ENCODE data around the gene RNF13.

RNF13 gene

DNA sequence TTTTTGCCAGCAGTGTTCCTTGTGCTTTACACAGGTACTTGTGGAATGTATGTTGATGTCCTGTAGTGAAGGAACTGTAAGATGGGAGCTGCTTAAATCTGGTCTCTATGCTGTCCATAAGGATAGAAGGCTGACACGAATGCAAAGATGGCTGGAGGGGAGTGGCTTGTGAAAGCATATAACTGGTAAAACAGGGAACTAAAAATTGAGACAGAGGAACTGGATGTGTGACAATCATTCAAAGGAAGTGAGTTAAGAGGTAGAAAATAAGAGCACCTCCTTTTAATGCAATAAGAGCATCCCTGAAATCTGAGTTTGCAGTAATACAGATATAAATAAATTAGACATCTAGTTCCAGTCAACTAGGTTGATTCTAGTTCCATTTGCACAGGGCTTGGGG is 35.2 kb downstream of the RNF13 start:
- Histone ChIP-seq H3K27ac (replicated peaks) (no peak overlapping the region), H3K4me3 (replicated peaks; ENCODE audit: insufficient read depth, low read length) (no peak overlapping the region), H3K27me3 (ENCODE audit: insufficient read depth, poor library complexity, severe bottlenecking) (no peaks in the 10 kb centered on the region)
- TF ChIP-seq, protein P1, sequence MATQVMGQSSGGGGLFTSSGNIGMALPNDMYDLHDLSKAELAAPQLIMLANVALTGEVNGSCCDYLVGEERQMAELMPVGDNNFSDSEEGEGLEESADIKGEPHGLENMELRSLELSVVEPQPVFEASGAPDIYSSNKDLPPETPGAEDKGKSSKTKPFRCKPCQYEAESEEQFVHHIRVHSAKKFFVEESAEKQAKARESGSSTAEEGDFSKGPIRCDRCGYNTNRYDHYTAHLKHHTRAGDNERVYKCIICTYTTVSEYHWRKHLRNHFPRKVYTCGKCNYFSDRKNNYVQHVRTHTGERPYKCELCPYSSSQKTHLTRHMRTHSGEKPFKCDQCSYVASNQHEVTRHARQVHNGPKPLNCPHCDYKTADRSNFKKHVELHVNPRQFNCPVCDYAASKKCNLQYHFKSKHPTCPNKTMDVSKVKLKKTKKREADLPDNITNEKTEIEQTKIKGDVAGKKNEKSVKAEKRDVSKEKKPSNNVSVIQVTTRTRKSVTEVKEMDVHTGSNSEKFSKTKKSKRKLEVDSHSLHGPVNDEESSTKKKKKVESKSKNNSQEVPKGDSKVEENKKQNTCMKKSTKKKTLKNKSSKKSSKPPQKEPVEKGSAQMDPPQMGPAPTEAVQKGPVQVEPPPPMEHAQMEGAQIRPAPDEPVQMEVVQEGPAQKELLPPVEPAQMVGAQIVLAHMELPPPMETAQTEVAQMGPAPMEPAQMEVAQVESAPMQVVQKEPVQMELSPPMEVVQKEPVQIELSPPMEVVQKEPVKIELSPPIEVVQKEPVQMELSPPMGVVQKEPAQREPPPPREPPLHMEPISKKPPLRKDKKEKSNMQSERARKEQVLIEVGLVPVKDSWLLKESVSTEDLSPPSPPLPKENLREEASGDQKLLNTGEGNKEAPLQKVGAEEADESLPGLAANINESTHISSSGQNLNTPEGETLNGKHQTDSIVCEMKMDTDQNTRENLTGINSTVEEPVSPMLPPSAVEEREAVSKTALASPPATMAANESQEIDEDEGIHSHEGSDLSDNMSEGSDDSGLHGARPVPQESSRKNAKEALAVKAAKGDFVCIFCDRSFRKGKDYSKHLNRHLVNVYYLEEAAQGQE (IDR thresholded peaks at IDR 0.05; ENCODE audit: insufficient replicate concordance, low read depth) = no peak
- peak; percentile 81; the same call in 1 of the 2 replicates for TF ChIP-seq SPI1 (IDR thresholded peaks at IDR 0.05; ENCODE audit: borderline replicate concordance, low read depth)
- TF ChIP-seq GABPA (IDR thresholded peaks at IDR 0.05; ENCODE audit: low read depth) = no peak
- TF ChIP-seq, protein P2, sequence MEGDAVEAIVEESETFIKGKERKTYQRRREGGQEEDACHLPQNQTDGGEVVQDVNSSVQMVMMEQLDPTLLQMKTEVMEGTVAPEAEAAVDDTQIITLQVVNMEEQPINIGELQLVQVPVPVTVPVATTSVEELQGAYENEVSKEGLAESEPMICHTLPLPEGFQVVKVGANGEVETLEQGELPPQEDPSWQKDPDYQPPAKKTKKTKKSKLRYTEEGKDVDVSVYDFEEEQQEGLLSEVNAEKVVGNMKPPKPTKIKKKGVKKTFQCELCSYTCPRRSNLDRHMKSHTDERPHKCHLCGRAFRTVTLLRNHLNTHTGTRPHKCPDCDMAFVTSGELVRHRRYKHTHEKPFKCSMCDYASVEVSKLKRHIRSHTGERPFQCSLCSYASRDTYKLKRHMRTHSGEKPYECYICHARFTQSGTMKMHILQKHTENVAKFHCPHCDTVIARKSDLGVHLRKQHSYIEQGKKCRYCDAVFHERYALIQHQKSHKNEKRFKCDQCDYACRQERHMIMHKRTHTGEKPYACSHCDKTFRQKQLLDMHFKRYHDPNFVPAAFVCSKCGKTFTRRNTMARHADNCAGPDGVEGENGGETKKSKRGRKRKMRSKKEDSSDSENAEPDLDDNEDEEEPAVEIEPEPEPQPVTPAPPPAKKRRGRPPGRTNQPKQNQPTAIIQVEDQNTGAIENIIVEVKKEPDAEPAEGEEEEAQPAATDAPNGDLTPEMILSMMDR (IDR thresholded peaks at IDR 0.05; ENCODE audit: insufficient read depth, low read length) = no peak
- TF ChIP-seq POLR2AphosphoS5 (IDR thresholded peaks at IDR 0.05; ENCODE audit: low read depth) = no peak
- DNase-seq (ENCODE audit: low read depth in 1 of 2, low spot score in 1 of 2) = peak; percentile 47 to 73

DNA sequence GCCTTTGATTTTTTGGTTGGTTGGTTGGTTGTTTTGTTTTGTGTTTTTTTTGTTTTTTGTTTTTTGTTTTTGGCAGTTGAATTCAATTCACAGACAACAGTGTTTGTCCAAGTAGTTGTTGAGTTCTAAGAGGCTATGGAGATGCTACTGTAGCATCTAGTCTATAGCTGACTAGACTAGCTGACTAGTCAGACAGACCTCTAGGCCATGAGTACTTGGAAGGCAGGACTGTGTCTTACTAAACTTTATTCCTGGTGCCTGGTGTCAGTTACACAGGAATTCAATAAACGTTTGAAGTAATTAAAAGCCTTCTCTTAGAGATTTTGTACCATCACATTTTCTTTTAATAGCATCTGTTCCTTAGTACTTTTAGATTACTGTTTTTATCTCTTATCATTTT is 35.7 kb downstream of the RNF13 start:
- no peak overlapping the region for H3K27ac ChIP-seq (replicated peaks)
- no peaks in the 10 kb centered on the region for H3K27me3 ChIP-seq (ENCODE audit: insufficient read depth, poor library complexity, severe bottlenecking)
- no peak overlapping the region for H3K4me3 ChIP-seq (replicated peaks; ENCODE audit: insufficient read depth, low read length)
- TF ChIP-seq SPI1 (IDR thresholded peaks at IDR 0.05; ENCODE audit: borderline replicate concordance, low read depth) (no peak), POLR2AphosphoS5 (IDR thresholded peaks at IDR 0.05; ENCODE audit: low read depth) (no peak), GABPA (IDR thresholded peaks at IDR 0.05; ENCODE audit: low read depth) (no peak)
- TF ChIP-seq, protein P2 (IDR thresholded peaks at IDR 0.05; ENCODE audit: insufficient read depth, low read length) = no peak
- no peak for DNase-seq (ENCODE audit: low read depth in 1 of 2, low spot score in 1 of 2)

DNA sequence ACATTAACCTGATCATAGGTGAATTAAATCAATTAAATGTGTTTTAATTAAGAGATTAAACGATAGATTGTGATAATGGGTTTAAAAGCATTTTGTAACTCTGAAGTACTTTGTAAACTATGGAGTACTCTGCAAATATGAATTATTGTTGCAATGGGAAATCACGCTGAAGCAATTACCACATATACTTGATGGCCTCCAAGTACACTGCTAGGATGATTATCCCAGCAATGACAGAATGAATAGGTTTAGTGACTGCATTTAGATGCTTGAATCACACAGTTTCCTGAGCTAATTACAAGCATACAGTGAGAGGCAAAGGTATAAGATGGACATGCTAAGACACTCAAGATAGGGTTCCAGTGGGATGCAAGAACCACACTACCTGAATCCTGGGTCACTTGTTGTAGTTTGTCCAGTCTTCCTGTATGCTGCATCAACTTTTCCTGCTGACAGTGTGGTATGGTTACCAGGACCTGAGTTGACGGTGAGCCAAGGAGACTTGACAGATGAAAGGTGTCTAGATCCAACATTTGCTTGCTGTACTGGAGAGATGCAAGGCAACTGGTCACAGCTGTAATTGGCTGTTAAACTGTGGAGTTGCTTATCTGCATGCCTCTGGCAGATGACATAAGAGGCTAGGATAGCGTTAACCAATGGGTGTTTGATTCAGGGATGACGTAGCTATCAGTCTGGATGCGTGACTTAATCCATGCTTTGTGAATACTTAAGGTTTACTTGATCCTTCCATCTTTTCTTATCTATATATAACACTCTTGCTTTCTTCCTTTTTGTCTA is 38.0 kb downstream of the RNF13 start:
- Histone ChIP-seq H3K27me3 (ENCODE audit: insufficient read depth, poor library complexity, severe bottlenecking) (no peaks in the 10 kb centered on the region), H3K27ac (replicated peaks) (no peak overlapping the region), H3K4me3 (replicated peaks; ENCODE audit: insufficient read depth, low read length) (no peak overlapping the region)
- DNase-seq (ENCODE audit: low read depth in 1 of 2, low spot score in 1 of 2) = no peak
- TF ChIP-seq, protein P2 (IDR thresholded peaks at IDR 0.05; ENCODE audit: insufficient read depth, low read length) = no peak
- TF ChIP-seq, protein P1 (IDR thresholded peaks at IDR 0.05; ENCODE audit: insufficient replicate concordance, low read depth) = no peak
- TF ChIP-seq SPI1 (IDR thresholded peaks at IDR 0.05; ENCODE audit: borderline replicate concordance, low read depth) (no peak), GABPA (IDR thresholded peaks at IDR 0.05; ENCODE audit: low read depth) (no peak), POLR2AphosphoS5 (IDR thresholded peaks at IDR 0.05; ENCODE audit: low read depth) (no peak)

Measured in HL-60 (cell line).